ENCODE results near the gene CACNA2D3. TPM values are rescaled to one million over a fixed set of nuclear protein-coding genes. Genes with fewer than 3 reads are reported as not detected.

CACNA2D3 gene
- total RNA-seq, 2 experiments from 2014 or later, result not detected

DNA sequence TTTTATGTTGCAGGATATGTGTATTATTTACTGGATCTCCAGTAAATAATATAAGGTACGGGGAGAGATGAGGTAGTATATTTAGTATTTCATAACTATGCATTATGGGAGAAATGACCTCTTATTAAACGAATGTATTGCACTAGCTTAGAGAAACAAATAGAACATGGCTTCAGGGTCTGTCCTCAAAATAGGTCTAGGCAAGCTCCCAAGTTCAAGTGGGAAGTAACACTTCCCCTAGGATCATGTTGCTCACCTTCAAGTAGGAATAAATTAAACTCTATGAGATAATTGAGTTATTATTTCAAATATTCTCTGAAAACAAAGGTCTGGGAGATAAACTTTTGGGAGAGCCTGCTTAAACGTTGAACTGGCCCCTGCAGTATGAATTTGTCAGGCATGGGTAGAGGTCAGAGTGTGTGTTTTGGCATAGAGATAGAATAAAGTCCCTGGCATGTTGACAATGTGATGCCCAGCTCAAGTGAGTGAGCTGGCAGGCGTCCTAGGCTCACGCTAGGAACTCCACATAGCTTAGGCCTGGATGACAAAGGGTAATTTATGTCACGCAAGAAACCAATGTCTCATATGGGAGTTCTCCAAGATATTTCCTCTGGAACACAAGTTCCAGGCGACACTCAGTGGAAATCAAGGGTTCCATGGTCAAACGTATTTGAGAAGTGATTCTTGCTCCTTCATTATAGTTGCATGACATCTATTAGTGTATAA is 236.8 kb downstream of the CACNA2D3 start:
- DNase-seq (no peak), ATAC-seq (ENCODE audit: low read depth) (no peak)
- Mint-ChIP-seq H3K27me3 (no peaks in the 10 kb centered on the region), H3K4me3 (no peak overlapping the region), H3K4me1 (no peaks in the 10 kb centered on the region), H3K9me3 (no peaks in the 10 kb centered on the region), H3K27ac (no peak overlapping the region), H3K36me3 (no peaks in the 10 kb centered on the region)
- POLR2A ChIA-PET, result no interaction called here

DNA sequence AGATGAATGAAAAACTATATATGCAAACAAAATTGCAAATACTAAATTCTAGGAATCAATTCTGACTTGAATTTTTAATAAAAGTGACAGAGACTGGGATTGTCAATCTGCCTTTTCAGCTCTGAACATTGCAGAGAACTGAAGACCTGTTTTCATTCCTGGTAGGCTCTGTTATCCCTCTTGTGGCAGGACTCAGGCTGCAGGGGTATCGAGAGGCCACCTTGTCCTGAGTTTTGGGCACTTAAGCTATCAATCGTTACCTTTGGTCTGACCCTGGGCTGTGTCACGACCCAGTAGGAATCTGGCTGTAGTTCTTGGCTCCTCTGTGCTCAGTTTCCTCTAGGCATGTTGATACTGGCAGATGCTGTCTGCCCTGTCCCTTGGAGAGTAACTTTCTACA is 238.0 kb downstream of the CACNA2D3 start:
- no peak overlapping the region for H3K4me3 Mint-ChIP-seq
- no peak for DNase-seq
- POLR2A ChIA-PET, result no interaction called here
- no peaks in the 10 kb centered on the region for H3K9me3 Mint-ChIP-seq
- ATAC-seq (ENCODE audit: low read depth), result no peak
- no peaks in the 10 kb centered on the region for H3K27me3 Mint-ChIP-seq
- no peaks in the 10 kb centered on the region for H3K36me3 Mint-ChIP-seq
- H3K4me1 Mint-ChIP-seq, result no peaks in the 10 kb centered on the region
- H3K27ac Mint-ChIP-seq, result no peak overlapping the region

DNA sequence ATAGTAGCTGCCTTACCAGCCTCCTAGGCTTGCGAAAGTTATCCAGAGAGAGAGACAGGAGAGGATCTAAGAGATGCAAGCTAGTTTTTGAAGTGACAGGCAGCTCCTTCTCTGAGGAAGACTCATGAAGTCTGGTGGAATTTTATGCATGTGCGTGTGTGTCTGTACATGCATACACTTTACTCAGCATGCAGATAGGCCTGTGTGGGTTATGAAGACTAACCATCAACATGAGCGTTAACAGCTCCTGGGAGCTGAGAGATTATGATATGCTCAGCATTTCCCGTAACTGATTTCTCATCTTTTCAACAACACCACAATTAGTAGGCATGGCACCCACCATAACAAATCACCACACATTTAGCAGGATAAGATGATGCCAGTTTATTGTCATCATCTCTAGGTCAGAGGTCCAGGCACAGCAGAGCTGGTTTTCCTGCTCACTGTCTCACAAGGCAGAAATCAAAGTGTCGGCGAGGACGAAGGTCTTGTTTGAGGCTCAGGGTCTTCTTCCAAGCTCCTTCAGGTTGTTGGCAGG is 239.5 kb downstream of the CACNA2D3 start:
- Mint-ChIP-seq H3K27ac (no peak overlapping the region), H3K4me1 (no peaks in the 10 kb centered on the region), H3K9me3 (no peaks in the 10 kb centered on the region), H3K27me3 (no peaks in the 10 kb centered on the region), H3K36me3 (no peaks in the 10 kb centered on the region), H3K4me3 (no peak overlapping the region)
- DNase-seq (no peak), ATAC-seq (ENCODE audit: low read depth) (no peak)
- POLR2A ChIA-PET, result no interaction called here

DNA sequence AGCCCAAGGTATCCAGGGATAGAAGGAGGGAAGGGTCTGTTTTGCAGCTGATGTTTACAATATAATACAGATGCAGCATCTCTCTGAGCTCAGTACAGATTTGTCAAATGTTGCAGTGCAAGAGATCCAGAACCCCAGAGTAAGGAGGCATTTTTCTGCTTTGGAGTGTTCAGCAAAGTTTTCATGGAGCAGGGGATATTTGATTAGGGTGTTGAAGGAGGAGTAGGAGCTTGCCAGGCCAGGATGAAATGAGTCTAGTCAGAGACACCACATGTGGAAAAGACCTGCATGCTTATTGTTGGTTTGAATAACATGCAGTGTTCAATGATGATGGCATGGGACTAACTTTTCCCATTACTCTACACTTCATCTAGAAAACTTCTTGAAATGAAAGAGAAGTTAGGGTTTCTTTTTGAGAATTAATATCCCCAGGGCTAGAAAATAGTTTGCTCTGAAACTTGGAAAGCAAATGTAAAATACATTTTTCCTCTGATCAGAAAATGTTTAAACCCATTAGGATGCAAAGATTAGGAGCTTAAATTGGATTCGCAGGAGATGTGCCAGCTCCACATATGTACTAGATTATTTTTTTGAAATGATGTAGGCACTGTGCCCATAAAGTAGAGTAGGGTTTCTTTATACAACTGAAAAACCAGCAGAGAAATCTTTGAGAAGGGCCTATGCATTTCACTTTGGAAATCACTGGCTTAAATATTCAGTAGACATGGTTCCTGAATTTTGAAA is 243.8 kb downstream of the CACNA2D3 start:
- H3K9me3 Mint-ChIP-seq, result no peaks in the 10 kb centered on the region
- H3K27ac Mint-ChIP-seq, result no peak overlapping the region
- H3K4me3 Mint-ChIP-seq, result no peak overlapping the region
- H3K27me3 Mint-ChIP-seq, result no peaks in the 10 kb centered on the region
- H3K4me1 Mint-ChIP-seq, result no peaks in the 10 kb centered on the region
- DNase-seq (no peak), ATAC-seq (ENCODE audit: low read depth) (no peak)
- POLR2A ChIA-PET, result no interaction called here
- H3K36me3 Mint-ChIP-seq, result no peaks in the 10 kb centered on the region

DNA sequence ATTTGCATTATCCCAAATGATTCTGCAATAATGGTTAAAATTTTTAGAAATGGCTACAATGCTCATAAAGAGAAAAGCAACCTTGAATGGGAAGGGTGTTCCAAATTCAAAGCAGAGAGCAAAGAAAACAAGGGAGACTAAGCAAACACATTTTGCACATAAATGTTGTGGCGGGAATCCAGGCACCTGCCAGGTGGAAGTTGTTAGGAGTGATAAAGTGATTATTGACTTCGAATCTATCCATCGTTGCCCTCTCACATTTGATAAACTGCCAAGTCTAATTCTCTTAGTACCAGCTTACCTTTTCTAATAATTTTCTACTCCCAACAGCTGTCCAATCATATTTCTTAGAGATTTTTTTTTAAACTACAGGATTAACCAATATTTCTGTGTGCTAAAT is 244.5 kb downstream of the CACNA2D3 start:
- DNase-seq (no peak), ATAC-seq (ENCODE audit: low read depth) (no peak)
- Mint-ChIP-seq H3K36me3 (no peaks in the 10 kb centered on the region), H3K4me1 (no peaks in the 10 kb centered on the region), H3K4me3 (no peak overlapping the region), H3K27ac (no peak overlapping the region), H3K9me3 (no peaks in the 10 kb centered on the region), H3K27me3 (no peaks in the 10 kb centered on the region)
- POLR2A ChIA-PET, result no interaction called here

DNA sequence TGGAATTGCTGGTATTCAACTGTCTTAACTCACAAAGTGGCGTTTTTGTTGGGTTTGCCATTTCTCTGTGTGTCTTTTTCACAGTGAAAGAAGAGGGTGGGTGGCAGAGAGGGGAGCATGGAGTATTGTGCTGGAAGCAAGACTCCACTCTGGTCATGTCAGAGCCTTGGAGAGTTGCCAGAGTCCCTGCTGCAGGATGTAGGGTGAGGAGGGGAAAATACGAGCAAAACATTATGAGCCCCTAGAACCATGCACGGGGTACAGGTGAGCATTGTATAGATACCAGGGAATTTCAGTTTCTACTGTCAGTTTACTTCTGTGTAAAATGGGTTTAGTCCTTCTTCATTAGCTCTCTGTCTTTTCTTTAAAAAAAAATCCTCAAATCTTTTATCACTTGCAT is 249.9 kb downstream of the CACNA2D3 start:
- POLR2A ChIA-PET, result no interaction called here
- Mint-ChIP-seq H3K4me1 (peaks cover 4% of the 10 kb centered on the region), H3K27ac (no peak overlapping the region), H3K36me3 (no peaks in the 10 kb centered on the region), H3K27me3 (no peaks in the 10 kb centered on the region), H3K4me3 (no peak overlapping the region), H3K9me3 (no peaks in the 10 kb centered on the region)
- no peak for DNase-seq
- no peak for ATAC-seq (ENCODE audit: low read depth)

DNA sequence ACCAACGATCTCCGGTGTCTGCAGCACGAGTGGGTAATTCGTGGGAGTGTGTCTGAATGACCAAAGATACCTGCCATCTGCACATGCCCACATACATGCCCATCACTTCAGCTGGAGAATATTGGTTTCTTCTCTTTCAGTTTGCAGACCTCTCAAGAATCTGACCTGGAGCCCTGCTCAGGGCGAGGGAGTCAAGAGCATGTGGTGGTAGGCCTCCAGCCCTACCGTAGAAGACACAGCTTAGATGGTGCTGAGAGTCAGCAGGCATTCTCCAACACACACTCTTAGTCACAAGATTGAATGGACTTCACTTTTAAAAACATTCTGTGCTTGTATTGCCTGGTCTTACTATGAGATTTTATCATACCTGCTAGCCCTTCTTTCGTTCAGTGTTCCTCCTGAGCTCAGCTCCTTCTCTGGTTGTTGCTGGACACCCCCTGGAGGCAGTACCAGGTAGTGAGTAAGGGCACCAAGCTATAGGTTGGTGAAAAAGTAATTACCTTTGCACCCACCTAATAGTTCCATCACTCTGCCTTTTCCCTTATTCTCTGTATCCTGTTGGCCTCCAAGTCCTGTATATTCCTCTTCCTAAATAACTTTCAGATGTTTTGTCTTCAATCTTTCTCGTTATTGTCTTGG is 252.0 kb downstream of the CACNA2D3 start:
- DNase-seq, result no peak
- no peak for ATAC-seq (ENCODE audit: low read depth)
- Mint-ChIP-seq H3K36me3 (no peaks in the 10 kb centered on the region), H3K9me3 (no peaks in the 10 kb centered on the region), H3K27me3 (no peaks in the 10 kb centered on the region), H3K27ac (no peak overlapping the region), H3K4me3 (no peak overlapping the region), H3K4me1 (peaks cover 4% of the 10 kb centered on the region)
- POLR2A ChIA-PET, result no interaction called here

DNA sequence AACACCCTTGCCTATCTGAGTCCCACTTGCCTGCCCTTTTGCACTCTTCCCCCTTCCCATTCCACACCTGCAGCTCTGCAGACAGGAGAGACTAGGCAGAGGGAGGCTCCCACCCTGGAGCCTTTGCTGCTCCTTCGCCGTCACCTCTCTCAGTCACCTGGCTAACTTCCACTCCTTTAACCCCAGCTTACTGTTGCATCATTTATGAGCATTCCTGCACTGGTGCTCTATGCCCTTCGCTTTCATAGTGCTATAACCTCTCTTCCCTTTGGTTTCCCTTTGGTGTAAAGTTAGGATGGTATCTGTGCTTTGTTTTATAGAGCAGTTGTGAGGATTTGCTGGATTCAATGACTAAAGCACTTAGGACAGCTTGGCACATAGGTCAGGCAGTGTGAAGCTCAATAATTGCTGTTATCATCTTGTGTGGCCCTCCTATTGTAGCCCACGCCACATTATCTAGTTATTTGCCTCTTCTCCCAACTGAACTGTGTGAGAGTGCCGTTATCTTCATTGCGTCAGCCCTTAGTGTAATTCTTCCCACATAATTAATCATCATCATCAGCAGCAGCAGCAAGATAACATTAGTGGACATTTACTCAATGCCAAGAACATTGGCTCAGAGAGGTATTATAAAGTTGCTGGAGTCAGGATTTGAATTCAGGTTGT is 253.9 kb downstream of the CACNA2D3 start:
- no peak overlapping the region for H3K27ac Mint-ChIP-seq
- POLR2A ChIA-PET, result no interaction called here
- ATAC-seq (ENCODE audit: low read depth) (no peak), DNase-seq (no peak)
- no peaks in the 10 kb centered on the region for H3K27me3 Mint-ChIP-seq
- H3K4me1 Mint-ChIP-seq, result peaks cover 4% of the 10 kb centered on the region
- H3K36me3 Mint-ChIP-seq, result no peaks in the 10 kb centered on the region
- H3K4me3 Mint-ChIP-seq, result no peak overlapping the region
- no peaks in the 10 kb centered on the region for H3K9me3 Mint-ChIP-seq

DNA sequence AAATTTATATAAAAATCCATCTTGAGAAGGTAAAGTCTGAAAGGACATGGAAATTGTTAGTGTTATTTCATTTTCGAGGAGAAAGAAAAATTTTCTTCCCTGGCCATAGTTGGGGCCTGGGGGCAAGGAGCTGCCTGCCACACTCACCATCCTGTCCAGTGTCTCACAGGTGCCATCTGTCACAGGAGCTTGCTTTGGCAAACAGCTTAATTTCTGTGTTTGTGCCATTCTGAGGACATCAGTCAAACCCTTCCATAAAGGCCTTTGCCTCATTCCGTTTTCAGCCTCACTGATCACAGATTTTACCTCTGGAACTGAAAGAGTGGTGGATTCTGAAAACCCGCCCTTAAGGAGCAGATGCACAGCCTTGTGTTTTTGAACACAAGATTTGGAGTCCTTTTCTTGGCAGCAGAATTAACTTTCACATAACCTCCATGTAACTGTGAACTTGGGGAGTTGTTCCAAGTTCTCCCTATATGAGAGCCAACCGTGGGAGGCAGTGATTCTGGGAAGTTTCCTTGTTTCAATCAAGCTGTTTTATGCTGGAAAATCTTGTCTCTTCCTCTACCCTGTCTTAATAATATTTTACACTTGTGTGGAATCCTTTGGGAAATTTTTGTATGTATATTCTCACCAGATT is 254.7 kb downstream of the CACNA2D3 start:
- H3K4me3 Mint-ChIP-seq, result no peak overlapping the region
- no peak overlapping the region for H3K27ac Mint-ChIP-seq
- no peaks in the 10 kb centered on the region for H3K27me3 Mint-ChIP-seq
- no peak for DNase-seq
- POLR2A ChIA-PET, result no interaction called here
- peaks cover 4% of the 10 kb centered on the region for H3K4me1 Mint-ChIP-seq
- H3K9me3 Mint-ChIP-seq, result no peaks in the 10 kb centered on the region
- ATAC-seq (ENCODE audit: low read depth), result no peak
- no peaks in the 10 kb centered on the region for H3K36me3 Mint-ChIP-seq

DNA sequence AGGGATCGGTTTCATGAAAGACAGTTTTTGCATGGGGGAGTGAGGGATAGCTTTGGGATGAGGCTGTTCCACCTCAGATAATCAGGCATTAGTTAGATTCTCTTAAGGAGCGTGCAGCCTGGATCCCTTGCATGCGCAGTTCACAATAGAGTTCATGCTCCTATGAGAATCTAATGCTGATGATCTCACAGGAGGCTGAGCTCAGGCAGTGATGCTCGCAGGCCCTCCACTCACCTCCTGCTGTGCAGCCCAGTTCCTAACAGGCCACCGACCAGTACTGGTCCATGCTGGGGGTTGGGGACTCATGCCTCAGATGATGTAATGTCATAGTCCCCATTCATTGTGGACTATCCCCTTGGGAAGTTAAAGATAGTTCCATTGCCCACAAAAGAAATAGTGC is 255.8 kb downstream of the CACNA2D3 start:
- no peaks in the 10 kb centered on the region for H3K9me3 Mint-ChIP-seq
- DNase-seq, result no peak
- H3K4me3 Mint-ChIP-seq, result no peak overlapping the region
- ATAC-seq (ENCODE audit: low read depth), result no peak
- peaks cover 4% of the 10 kb centered on the region for H3K4me1 Mint-ChIP-seq
- H3K27ac Mint-ChIP-seq, result no peak overlapping the region
- no peaks in the 10 kb centered on the region for H3K27me3 Mint-ChIP-seq
- no peaks in the 10 kb centered on the region for H3K36me3 Mint-ChIP-seq
- POLR2A ChIA-PET, result no interaction called here

DNA sequence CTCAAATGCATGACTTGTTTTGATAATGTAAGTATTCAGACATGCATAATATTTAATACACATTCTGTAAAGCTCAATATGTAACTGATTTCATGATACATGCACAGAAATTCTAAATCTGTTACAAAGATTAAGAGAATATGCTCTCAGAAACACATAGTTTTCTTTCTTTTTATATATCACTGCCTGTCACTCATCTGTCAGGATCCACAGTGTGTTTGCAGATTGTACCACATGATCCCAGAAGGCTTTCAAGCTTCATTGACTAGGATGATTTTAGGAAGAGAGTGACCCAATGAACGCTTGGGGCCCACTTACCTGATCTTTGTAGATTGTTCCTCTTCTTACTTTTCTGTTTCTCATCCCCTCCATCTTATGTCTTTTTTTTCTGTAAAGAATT is 261.9 kb downstream of the CACNA2D3 start:
- Mint-ChIP-seq H3K27me3 (no peaks in the 10 kb centered on the region), H3K27ac (no peak overlapping the region), H3K4me3 (no peak overlapping the region), H3K9me3 (peaks cover 3% of the 10 kb centered on the region), H3K4me1 (no peaks in the 10 kb centered on the region), H3K36me3 (no peaks in the 10 kb centered on the region)
- DNase-seq (no peak), ATAC-seq (ENCODE audit: low read depth) (no peak)
- POLR2A ChIA-PET, result no interaction called here

DNA sequence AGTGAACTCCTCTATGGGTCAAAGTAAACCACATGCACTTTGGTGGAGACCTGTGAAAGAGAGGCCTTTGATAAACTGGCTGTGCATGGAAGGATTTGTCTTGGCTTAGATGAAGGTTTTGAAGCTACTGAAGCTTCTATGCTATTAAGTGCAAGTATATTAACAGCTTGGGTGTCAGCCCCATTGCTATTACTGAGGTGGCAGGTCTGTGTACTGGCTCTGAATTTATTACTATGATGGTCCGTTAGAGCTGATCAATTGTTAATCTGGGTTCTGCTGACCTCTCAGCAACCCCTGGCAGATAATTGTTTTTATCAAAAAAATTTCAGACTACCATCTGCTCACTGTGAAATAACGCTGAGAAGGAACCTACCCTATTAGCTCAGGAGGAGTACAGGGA is 268.2 kb downstream of the CACNA2D3 start:
- ATAC-seq (ENCODE audit: low read depth), result no peak
- no peak overlapping the region for H3K27ac Mint-ChIP-seq
- POLR2A ChIA-PET, result no interaction called here
- no peak overlapping the region for H3K4me3 Mint-ChIP-seq
- no peak for DNase-seq
- no peaks in the 10 kb centered on the region for H3K36me3 Mint-ChIP-seq
- H3K4me1 Mint-ChIP-seq, result no peaks in the 10 kb centered on the region
- H3K27me3 Mint-ChIP-seq, result no peaks in the 10 kb centered on the region
- H3K9me3 Mint-ChIP-seq, result peaks cover 3% of the 10 kb centered on the region

DNA sequence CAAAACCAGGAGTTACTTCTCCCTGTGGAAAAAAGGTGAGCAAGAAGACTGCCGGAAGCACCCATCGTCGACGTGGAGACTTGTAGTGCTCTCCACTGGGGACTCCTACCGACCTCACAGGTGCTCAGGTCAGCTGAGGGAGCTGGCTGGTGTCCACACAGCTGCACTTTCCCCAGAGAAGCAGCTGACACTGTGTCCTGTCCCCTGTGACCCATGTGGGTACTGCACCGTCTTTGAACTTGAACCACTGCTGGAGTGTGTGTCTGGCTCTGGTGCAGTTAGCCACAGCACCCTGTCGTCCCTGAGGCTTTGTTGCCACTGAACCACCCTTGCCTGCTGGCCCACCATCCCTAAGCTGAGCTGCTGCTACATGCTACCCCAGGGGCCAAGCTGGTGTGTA is 270.8 kb downstream of the CACNA2D3 start:
- no peaks in the 10 kb centered on the region for H3K4me1 Mint-ChIP-seq
- H3K27me3 Mint-ChIP-seq, result no peaks in the 10 kb centered on the region
- no peak overlapping the region for H3K4me3 Mint-ChIP-seq
- H3K9me3 Mint-ChIP-seq, result peaks cover 2% of the 10 kb centered on the region
- no peaks in the 10 kb centered on the region for H3K36me3 Mint-ChIP-seq
- POLR2A ChIA-PET, result no interaction called here
- no peak for DNase-seq
- no peak for ATAC-seq (ENCODE audit: low read depth)
- no peak overlapping the region for H3K27ac Mint-ChIP-seq
